Lower leg skin (tissue), 3 donors: ENCODE data around the gene FBN1.

Experiments used
- CTCF ChIP-seq, 3 donors: fragments of 450-650 bp; IDR thresholded peaks; one replicate each; pipeline ENCODE4 v1.5.1; 2016; ENCODE audit warnings: antibody characterized with exemption in 3 of 3, mild to moderate bottlenecking in 3 of 3, moderate library complexity in 2 of 3
- POLR2A ChIP-seq, 2 donors: fragments of 450-650 bp; IDR thresholded peaks; one replicate each; pipeline ENCODE4 v1.6.1; 2016 to 2017; ENCODE audit warnings: antibody characterized with exemption in 2 of 2, mild to moderate bottlenecking in 1 of 2, moderate library complexity in 1 of 2

- no peak for TF ChIP-seq CTCF (IDR thresholded peaks at IDR 0.05)
- no peak for TF ChIP-seq POLR2A (IDR thresholded peaks at IDR 0.05)
Observed at GRCh38 chr15:48413304-48413703, 232.2 kb downstream of the FBN1 start.
